IMR-90 (cell line): ENCODE data around the gene FFAR3. TPM values are rescaled to one million over a fixed set of nuclear protein-coding genes. Genes with fewer than 3 reads are reported as not detected.

Experiments
- ATAC-seq: fragments of 200-7000 bp; cut with Tn5 transposase; 2 replicates; pipeline ENCODE4 v1.9.1; 2020; ENCODE audit warnings: low read depth, mild to moderate bottlenecking, moderate library complexity
- BruUV-seq: library from RNA; stranded (reverse); fragments of 400-500 nt; replicated peaks from 2 replicates; lab custom pipeline; 2021; lab: Mats Ljungman, UMichigan
- CTCF ChIA-PET: fragments of 300-600 bp; formaldehyde crosslinking; extraction: SDS; loops from one replicate; lab custom pipeline; 2021; ENCODE audit warnings: antibody characterized with exemption; lab: Yijun Ruan, JAX
- POLR2A ChIA-PET: fragments of 300-600 bp; sonication (Branson Sonifier 250); formaldehyde crosslinking; loops from one replicate; lab custom pipeline; 2022; ENCODE audit warnings: antibody characterized with exemption; ENCODE audit not compliant: unreplicated experiment; lab: Charles Lee
- DNase-seq: peaks from one replicate; pipeline ENCODE4 v3.0.0; 2013
- H2AFZ ChIP-seq: replicated peaks from 2 replicates; pipeline ENCODE3; 2013; ENCODE audit warnings: low read length, mild to moderate bottlenecking; ENCODE audit not compliant: poor library complexity
- H2AK5ac ChIP-seq: 2 replicates; pipeline ENCODE4 v1.6.1; 2013; ENCODE audit warnings: low read depth, low read length, inconsistent platforms
- H2AK9ac ChIP-seq: replicated peaks from 2 replicates; pipeline ENCODE3; 2013; ENCODE audit warnings: mild to moderate bottlenecking, low read depth, low read length, moderate library complexity; ENCODE audit not compliant: poor library complexity
- H2BK120ac ChIP-seq: 2 replicates; pipeline ENCODE4 v1.6.1; 2013; ENCODE audit warnings: low read depth, low read length, inconsistent platforms
- H2BK15ac ChIP-seq: 3 replicates; pipeline ENCODE4 v1.6.1; 2013; ENCODE audit warnings: low read depth, low read length, inconsistent platforms
- H2BK20ac ChIP-seq: 2 replicates; pipeline ENCODE4 v1.6.1; 2013; ENCODE audit warnings: low read depth, mild to moderate bottlenecking, inconsistent platforms, low read length, moderate library complexity
- H2BK5ac ChIP-seq: 2 replicates; pipeline ENCODE4 v1.6.1; 2013; ENCODE audit warnings: mild to moderate bottlenecking, low read depth, low read length, inconsistent platforms; ENCODE audit not compliant: poor library complexity, severe bottlenecking
- H3K14ac ChIP-seq: replicated peaks from 2 replicates; pipeline ENCODE4 v1.6.1; 2013; ENCODE audit warnings: low read depth, low read length, inconsistent platforms
- H3K18ac ChIP-seq: 2 replicates; pipeline ENCODE4 v1.6.1; 2013; ENCODE audit warnings: low read depth, low read length, control low read depth
- H3K23ac ChIP-seq: 2 replicates; pipeline ENCODE4 v1.6.1; 2013; ENCODE audit warnings: low read depth, low read length, inconsistent platforms
- H3K27ac ChIP-seq: 2 replicates; pipeline ENCODE4 v1.5.1; 2013; ENCODE audit warnings: mild to moderate bottlenecking, control low read depth, low read length; ENCODE audit not compliant: insufficient read depth
- H3K27me3 ChIP-seq: 2 replicates; pipeline ENCODE4 v1.6.1; 2013; ENCODE audit warnings: low read length; ENCODE audit not compliant: control insufficient read depth, insufficient read depth
- H3K36me3 ChIP-seq: 2 replicates; pipeline ENCODE4 v1.6.1; 2013; ENCODE audit warnings: low read length, mixed read lengths; ENCODE audit not compliant: control insufficient read depth, insufficient read depth
- H3K4ac ChIP-seq: 2 replicates; pipeline ENCODE4 v1.6.1; 2013; ENCODE audit warnings: low read depth, low read length, inconsistent platforms
- H3K4me1 ChIP-seq: 2 replicates; pipeline ENCODE4 v1.6.1; 2013; ENCODE audit warnings: low read length, mixed read lengths; ENCODE audit not compliant: control insufficient read depth, insufficient read depth
- H3K4me2 ChIP-seq: 2 replicates; pipeline ENCODE4 v1.6.1; 2013; ENCODE audit warnings: low read depth, mild to moderate bottlenecking, control low read depth, low read length, moderate library complexity
- H3K4me3 ChIP-seq: 2 replicates; pipeline ENCODE4 v1.5.1; 2013; ENCODE audit warnings: low read depth, mild to moderate bottlenecking, control low read depth, low read length, moderate library complexity; ENCODE audit not compliant: insufficient read depth
- H3K56ac ChIP-seq: 2 replicates; pipeline ENCODE4 v1.6.1; 2013; ENCODE audit warnings: low read length, inconsistent platforms; ENCODE audit not compliant: insufficient read depth; ENCODE audit errors: extremely low read depth
- H3K79me1 ChIP-seq, 2 experiments: 2 replicates each; pipeline ENCODE4 v1.6.1; 2013; ENCODE audit warnings: low read length in 2 of 2, inconsistent platforms in 1 of 2, low read depth in 1 of 2
- H3K9ac ChIP-seq: 2 replicates; pipeline ENCODE4 v1.6.1; 2013; ENCODE audit warnings: low read depth, low read length, control low read depth
- H3K9me1 ChIP-seq: 2 replicates; pipeline ENCODE4 v1.6.1; 2013; ENCODE audit warnings: low read length, inconsistent platforms; ENCODE audit not compliant: insufficient read depth
- H3K9me3 ChIP-seq: 2 replicates; pipeline ENCODE4 v1.6.1; 2013; ENCODE audit warnings: low read length; ENCODE audit not compliant: control insufficient read depth, insufficient read depth
- H4K20me1 ChIP-seq: 2 replicates; pipeline ENCODE4 v1.6.1; 2013; ENCODE audit warnings: low read length, inconsistent platforms; ENCODE audit not compliant: insufficient read depth
- H4K5ac ChIP-seq: 2 replicates; pipeline ENCODE4 v1.6.1; 2013; ENCODE audit warnings: mild to moderate bottlenecking, low read depth, low read length, control low read depth
- H4K8ac ChIP-seq, 2 experiments: 2 replicates each; pipeline ENCODE4 v1.6.1; 2013; ENCODE audit warnings: low read depth in 2 of 2, low read length in 2 of 2, control low read depth in 1 of 2, inconsistent platforms in 1 of 2
- H4K91ac ChIP-seq: 2 replicates; pipeline ENCODE4 v1.6.1; 2013; ENCODE audit warnings: low read depth, low read length, inconsistent platforms; ENCODE audit not compliant: insufficient read depth
- CEBPB ChIP-seq: IDR thresholded peaks from 2 replicates; pipeline ENCODE4 v1.6.1; 2012; ENCODE audit warnings: low read depth, low read length, improper control_type of control experiment
- CHD1 ChIP-seq: IDR thresholded peaks from 2 replicates; pipeline ENCODE4 v1.6.1; 2012; ENCODE audit warnings: low read depth, low read length, improper control_type of control experiment
- CTCF ChIP-seq: conservative IDR thresholded peaks from 2 replicates; pipeline ENCODE4 v1.5.1; 2012; ENCODE audit warnings: mild to moderate bottlenecking, low read depth, low read length, improper control_type of control experiment
- MAFK ChIP-seq: IDR thresholded peaks from 2 replicates; pipeline ENCODE4 v1.6.1; 2012; ENCODE audit warnings: low read depth, low read length, improper control_type of control experiment
- MAZ ChIP-seq: IDR thresholded peaks from 2 replicates; pipeline ENCODE4 v1.6.1; 2012; ENCODE audit warnings: low read depth, mild to moderate bottlenecking, low read length, improper control_type of control experiment, moderate library complexity, borderline replicate concordance
- MXI1 ChIP-seq: IDR thresholded peaks from 2 replicates; pipeline ENCODE4 v1.6.1; 2012; ENCODE audit warnings: low read depth, mild to moderate bottlenecking, low read length, moderate library complexity, borderline replicate concordance
- NFE2L2 ChIP-seq: fragments of 150-350 bp; IDR thresholded peaks from 2 replicates; pipeline ENCODE4 v1.6.1; 2016; ENCODE audit warnings: low read depth, mild to moderate bottlenecking, low read length
- POLR2A ChIP-seq: IDR thresholded peaks from 2 replicates; pipeline ENCODE4 v1.6.1; 2012; ENCODE audit warnings: mild to moderate bottlenecking, low read depth, low read length
- RAD21 ChIP-seq: IDR thresholded peaks from 2 replicates; pipeline ENCODE4 v1.6.1; 2012; ENCODE audit warnings: low read length, improper control_type of control experiment
- RCOR1 ChIP-seq: IDR thresholded peaks from 2 replicates; pipeline ENCODE4 v1.6.1; 2012; ENCODE audit warnings: mild to moderate bottlenecking, low read length, improper control_type of control experiment; ENCODE audit not compliant: insufficient replicate concordance
- SMC3 ChIP-seq: fragments of 150-350 bp; IDR thresholded peaks from 2 replicates; pipeline ENCODE4 v1.6.1; 2016; ENCODE audit warnings: low read depth, mild to moderate bottlenecking, antibody characterized with exemption, low read length, moderate library complexity
- WGBS, 2 experiments: methylation state at CpG; one replicate each; pipeline versions ENCODE4 v1.1.5 to v1.1.7; 2013; ENCODE audit warnings: missing lambda C conversion rate in 2 of 2; ENCODE audit not compliant: insufficient read length in 1 of 2; ENCODE audit errors: extremely low coverage in 2 of 2; 5-methylcytosine and 5-hydroxymethylcytosine counted together
- dilution Hi-C: fragments of 300-500 bp; cut with HindIII; formaldehyde crosslinking; loops from one replicate; pipeline ENCODE4 v1.14.3; 2018; ENCODE audit warnings: low sequenced_read_pairs; ENCODE audit not compliant: unreplicated experiment
- in situ Hi-C: fragments of 300-500 bp; cut with MboI; formaldehyde crosslinking; loops from 3 replicates; pipeline ENCODE4 v1.14.3; 2019; ENCODE audit warnings: low sequenced_read_pairs, inconsistent platforms, mixed read lengths
- intact Hi-C: fragments of 100-400 bp; cut with micrococcal nuclease; formaldehyde crosslinking; loops from 2 replicates; pipeline ENCODE4 v1.10.0; 2022
- polyA plus RNA-seq, 3 experiments: library from polyadenylated mRNA; depleted of rRNA; stranded (reverse); fragments of >200 nt; gene quantifications; 2 replicates each; pipeline ENCODE4 v1.2.3, GENCODE V29; 2012; ENCODE audit warnings: low replicate concordance in 1 of 3
- total RNA-seq: library from RNA; depleted of rRNA; stranded (reverse); fragments of >200 nt; gene quantifications from 2 replicates; pipeline ENCODE4 v1.2.3, GENCODE V29; 2012

The FFAR3 gene
- total and polyA plus RNA-seq, 2 of the 4 experiments (the other 2 are of a cell fraction), result not detected

GRCh38 chr19:35388277-35389054 is 30.2 kb downstream of the FFAR3 start:
- H2BK120ac ChIP-seq, result no peak overlapping the region
- no peak overlapping the region for H2AK9ac ChIP-seq
- ATAC-seq (no peak), DNase-seq (no peak)
- no peak for TF ChIP-seq POLR2A
- no peak for TF ChIP-seq CEBPB
- TF ChIP-seq MAZ, result no peak
- no peak for TF ChIP-seq RAD21
- no peak for TF ChIP-seq CHD1
- TF ChIP-seq CTCF, result no peak
- TF ChIP-seq MXI1, result no peak
- TF ChIP-seq MAFK, result no peak
- TF ChIP-seq SMC3, result no peak
- TF ChIP-seq NFE2L2, result no peak
- no peak for TF ChIP-seq RCOR1
- no peak overlapping the region for H3K23ac ChIP-seq
- dilution Hi-C loops, result no loop called here
- H3K9me3 ChIP-seq, result 0 out of 2 replicates have a peak, but pooled peaks cover 1% of the 10 kb centered on the region
- in situ Hi-C loops, result no loop called here
- no peak overlapping the region for H3K27ac ChIP-seq
- H3K4me2 ChIP-seq, result no peak overlapping the region
- ChIA-PET CTCF (no interaction called here), POLR2A (no interaction called here)
- no peaks in the 10 kb centered on the region for H3K36me3 ChIP-seq
- no peak overlapping the region for H4K5ac ChIP-seq
- H3K4me1 ChIP-seq, result no peaks in the 10 kb centered on the region
- 0 out of 2 replicates have a peak, but pooled peaks cover 1% of the 10 kb centered on the region for H3K27me3 ChIP-seq
- BruUV-seq, result no TSS peak
- no peak overlapping the region for H4K91ac ChIP-seq
- no peak overlapping the region for H4K8ac ChIP-seq
- H3K4ac ChIP-seq, result no peak overlapping the region
- WGBS, 2 experiments, result 56% methylated on average over 3 of the region's 6 CpGs; no CpG with 5 or more reads in 1 of the 2 experiments
- no peaks in the 10 kb centered on the region for H4K20me1 ChIP-seq
- H2BK20ac ChIP-seq, result no peak overlapping the region
- no peaks in the 10 kb centered on the region for H3K79me1 ChIP-seq
- H3K14ac ChIP-seq, result no peak overlapping the region
- H3K18ac ChIP-seq, result no peak overlapping the region
- H3K9ac ChIP-seq, result no peak overlapping the region
- H3K56ac ChIP-seq, result no peak overlapping the region
- no peak overlapping the region for H2AK5ac ChIP-seq
- H2AFZ ChIP-seq, result no peak overlapping the region
- intact Hi-C loops, result no loop called here
- no peak overlapping the region for H3K4me3 ChIP-seq
- H3K9me1 ChIP-seq, result no peaks in the 10 kb centered on the region
- H2BK15ac ChIP-seq, result no peak overlapping the region
- H2BK5ac ChIP-seq, result no peak overlapping the region
